ENCODE measurements around the gene BMPR1B. TPM values are rescaled to one million over a fixed set of nuclear protein-coding genes. Genes with fewer than 3 reads are reported as not detected.

The BMPR1B gene
- total and polyA plus RNA-seq, 2 of the 8 experiments (the other 6 are each of a cell fraction or from before 2014, with no cell fraction given): 0.14 to 1.1 TPM

GRCh38 chr4:94929696-94930095 lies 171.9 kb downstream of the BMPR1B start:
- no peaks in the 10 kb centered on the region; a peak in 1 of 7 replicates for H3K27me3 ChIP-seq (replicated peaks in 1 of 4; ENCODE audit: control insufficient read depth in 3 of 4, extremely low read depth in 1 of 4, insufficient read depth in 3 of 4, low read length in 3 of 4)
- no peak overlapping the region for H4K91ac ChIP-seq (replicated peaks; ENCODE audit: insufficient read length, low read length)
- no peaks in the 10 kb centered on the region for H4K20me1 ChIP-seq (replicated peaks in 1 of 2; ENCODE audit: control insufficient read depth in 1 of 2, insufficient read depth in 2 of 2, low read length in 2 of 2)
- H2AFZ ChIP-seq (ENCODE audit: low read length): 0 out of 2 replicates have a peak overlapping the region, but pooled peaks have one; percentile 23
- WGBS, 2 experiments (ENCODE audit: extremely low coverage in 1 of 2, insufficient coverage in 1 of 2, insufficient read length in 1 of 2, insufficient replicate concordance in 2 of 2, low coverage in 1 of 2, low lambda C conversion rate in 2 of 2, missing lambda C conversion rate in 1 of 2): 88% methylated on average over 5 of the region's 5 CpGs; no CpG with 5 or more reads in 1 of the 2 experiments
- H3K9ac ChIP-seq (replicated peaks in 1 of 4; ENCODE audit: extremely low read depth in 1 of 4, low read depth in 3 of 4, low read length in 3 of 4): no peak overlapping the region; a peak in 1 of 7 replicates
- no peak overlapping the region for H2BK5ac ChIP-seq (ENCODE audit: low read depth, low read length)
- CTCF ChIA-PET (ENCODE audit: partially characterized antibody): interaction anchor here (0.7 to 1.2 kb wide), 2 partner anchors 269 to 308 kb away, joined by 3 to 4 read pairs; no protein-coding TSS in a partner anchor
- no peak overlapping the region for H3K27ac ChIP-seq (ENCODE audit: low read depth, low read length)
- no peaks in the 10 kb centered on the region for H3K9me3 ChIP-seq (ENCODE audit: insufficient read depth in 2 of 2, low read depth in 1 of 2, low read length in 1 of 2)
- no peaks in the 10 kb centered on the region for H3K36me3 ChIP-seq (ENCODE audit: control insufficient read depth in 2 of 4, insufficient read depth in 4 of 4, low read length in 3 of 4)
- H2BK12ac ChIP-seq (ENCODE audit: low read depth, low read length): no peak overlapping the region
- H3K79me1 ChIP-seq (ENCODE audit: low read depth, low read length): no peaks in the 10 kb centered on the region
- peaks cover 1% of the 10 kb centered on the region; the same call in 1 of the 2 replicates for H3K23me2 ChIP-seq (ENCODE audit: low read depth, low read length)
- no peak overlapping the region for H2BK120ac ChIP-seq (replicated peaks; ENCODE audit: low read depth, low read length)
- H2BK20ac ChIP-seq (ENCODE audit: low read length): no peak overlapping the region
- no peak overlapping the region for H3K18ac ChIP-seq (ENCODE audit: extremely low read depth, low read length)
- no peak overlapping the region for H3K4me3 ChIP-seq (ENCODE audit: extremely low read depth in 1 of 4, insufficient read depth in 2 of 4, low read depth in 3 of 4, low read length in 4 of 4)
- peaks cover 0 to 2% (median under 1%) of the 10 kb centered on the region in 4 experiments; a peak in 2 of 7 replicates for H3K4me1 ChIP-seq (replicated peaks in 1 of 4; ENCODE audit: control insufficient read depth in 3 of 4, insufficient read depth in 4 of 4, low read length in 3 of 4)
- H3K23ac ChIP-seq (ENCODE audit: insufficient read length): no peak overlapping the region
- H3K56ac ChIP-seq (replicated peaks; ENCODE audit: insufficient read length, low read depth, low read length): no peak overlapping the region
- no peak overlapping the region for H4K8ac ChIP-seq (ENCODE audit: extremely low read depth, insufficient read depth, low read length)
- no peak for FAIRE-seq
- H3K4ac ChIP-seq (replicated peaks; ENCODE audit: insufficient read length, low read depth, low read length): no peak overlapping the region
- no peak overlapping the region for H2BK15ac ChIP-seq (ENCODE audit: low read length)
- no peak overlapping the region for H3K14ac ChIP-seq (ENCODE audit: insufficient read length)
- DNase-seq (ENCODE audit: low read depth in 1 of 2, low spot score in 2 of 2): no peak
- H3K79me2 ChIP-seq (ENCODE audit: control insufficient read depth in 1 of 2, insufficient read depth in 2 of 2, low read length in 2 of 2): no peaks in the 10 kb centered on the region
- H2AK5ac ChIP-seq (ENCODE audit: low read depth, low read length): no peak overlapping the region
- H4K5ac ChIP-seq (ENCODE audit: insufficient read length, low read depth, low read length): no peak overlapping the region
- H3K4me2 ChIP-seq (ENCODE audit: insufficient read depth in 1 of 2, low read depth in 2 of 2, low read length in 2 of 2): no peak overlapping the region
- POLR2A ChIA-PET (ENCODE audit: partially characterized antibody): no interaction called here
- TF ChIP-seq CTCF (IDR thresholded peaks at IDR 0.05; ENCODE audit: control extremely low read depth in 1 of 3, insufficient read depth in 1 of 3, low read depth in 1 of 3, low read length in 3 of 3) (peak in 1 of 3 experiments; percentile 4; a peak in 1 of 4 replicates), EZH2 (IDR thresholded peaks at IDR 0.05; ENCODE audit: low read depth, low read length, severe bottlenecking) (no peak)

Data from H1 (cell line).